Colon (tissue), 2 donors: Measurements from ENCODE around the gene SOX3.

Source experiments
- FAIRE-seq: peaks from 2 replicates; lab custom pipeline; 2012; peaks lifted over from hg19 to GRCh38; lab: Jason Lieb, UNC
- donor health status: control.
- donor health status: control.

The SOX3 gene

GRCh38 chrX:140504371-140505324, at the start of gene SOX3:
TSS of gene SOX3 (minus strand) at chrX:140505069. CDS start at chrX:140505060, 9 bp downstream.
- FAIRE-seq: no peak

- FAIRE-seq: no peak
Measured at GRCh38 chrX:140548985-140549384, 44.1 kb upstream of the SOX3 start.

GRCh38 chrX:140526171-140526570, 21.3 kb upstream of the SOX3 start:
- no peak for FAIRE-seq

GRCh38 chrX:140525448-140525847, 20.6 kb upstream of the SOX3 start:
- no peak for FAIRE-seq

GRCh38 chrX:140524556-140524955, 19.7 kb upstream of the SOX3 start:
- no peak for FAIRE-seq

- no peak for FAIRE-seq
Measured at GRCh38 chrX:140521393-140521792, 16.5 kb upstream of the SOX3 start.

- no peak for FAIRE-seq
Measured at GRCh38 chrX:140514554-140514953, 9.7 kb upstream of the SOX3 start.

- no peak for FAIRE-seq
Measured at GRCh38 chrX:140510895-140511295, 6.0 kb upstream of the SOX3 start.

- no peak for FAIRE-seq
Measured at GRCh38 chrX:140510306-140510676, 5.4 kb upstream of the SOX3 start.

- FAIRE-seq: no peak
Measured at GRCh38 chrX:140509468-140510305, 4.8 kb upstream of the SOX3 start.

- no peak for FAIRE-seq
Measured at GRCh38 chrX:140508958-140509357, 4.1 kb upstream of the SOX3 start.

- no peak for FAIRE-seq
Measured at GRCh38 chrX:140507982-140508305, 3.1 kb upstream of the SOX3 start.

- FAIRE-seq: no peak
Measured at GRCh38 chrX:140507223-140507981, 2.5 kb upstream of the SOX3 start.

- FAIRE-seq: no peak
Measured at GRCh38 chrX:140505421-140506337, 810 bp upstream of the SOX3 start.

- FAIRE-seq: no peak
Measured at GRCh38 chrX:140503714-140504351, 1.0 kb downstream of the SOX3 start.

- no peak for FAIRE-seq
Measured at GRCh38 chrX:140503238-140503601, 1.6 kb downstream of the SOX3 start.

GRCh38 chrX:140502491-140503237, 2.2 kb downstream of the SOX3 start:
- FAIRE-seq: no peak

GRCh38 chrX:140501940-140502468, 2.9 kb downstream of the SOX3 start:
- FAIRE-seq: no peak

GRCh38 chrX:140501321-140501720, 3.5 kb downstream of the SOX3 start:
- FAIRE-seq: no peak

- no peak for FAIRE-seq
Measured at GRCh38 chrX:140500441-140500840, 4.4 kb downstream of the SOX3 start.
